Cardiac fibroblast (primary cell): Measurements from ENCODE around the gene MIB2.

Experiments
- DNase-seq, 2 donors: peaks; one replicate each; pipeline versions ENCODE4 v3.0.0 to v3.0.0-alpha.2; 2010; ENCODE audit warnings: low read depth in 2 of 2
- H3K4me3 ChIP-seq, 2 donors: replicated peaks in 1 of 2; 1 replicate in 1 of 2; 2 replicates in 1 of 2; pipeline ENCODE4 v1.5.1; 2011; ENCODE audit warnings: low read depth in 2 of 2, low read length in 2 of 2, mild to moderate bottlenecking in 2 of 2, moderate library complexity in 1 of 2
- TF ChIP-seq, protein P1 (sequence below): IDR thresholded peaks from one replicate; pipeline ENCODE4 v1.5.1; 2011; ENCODE audit warnings: low read depth, mild to moderate bottlenecking, low read length, inconsistent platforms

Gene MIB2

DNA sequence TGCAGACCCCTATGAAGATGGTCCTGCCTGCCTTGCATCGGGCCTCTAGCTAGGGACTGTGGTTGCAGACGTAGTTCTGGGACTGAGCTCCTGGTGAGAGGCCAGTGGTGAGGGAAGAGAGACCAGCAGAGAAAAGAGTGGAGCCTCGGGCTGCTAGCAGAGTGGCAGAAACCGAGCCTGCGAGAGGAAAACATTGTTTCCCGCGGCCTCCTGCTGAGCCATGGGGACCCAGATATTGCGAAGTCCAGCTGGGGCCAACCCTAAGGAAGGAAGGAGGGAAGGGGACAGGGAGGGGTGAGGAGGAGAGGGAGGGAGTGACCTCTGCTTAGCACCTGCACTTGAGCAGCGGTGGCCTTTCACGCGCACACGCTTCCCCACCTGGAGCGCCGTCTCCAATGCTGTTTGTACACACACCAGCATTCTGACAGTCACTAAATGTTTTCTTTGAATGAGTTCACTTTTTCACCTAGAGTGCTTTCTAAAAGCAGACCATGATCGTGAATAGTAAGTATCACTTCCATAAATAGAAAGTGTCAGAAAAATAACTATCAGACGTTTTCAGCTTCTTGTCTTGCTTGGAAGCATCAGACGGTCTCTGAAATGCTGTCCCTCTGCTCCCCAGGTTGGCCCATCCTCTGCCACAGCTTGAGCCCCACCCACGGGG is 12.9 kb upstream of the MIB2 start:
- TF ChIP-seq, protein P1, sequence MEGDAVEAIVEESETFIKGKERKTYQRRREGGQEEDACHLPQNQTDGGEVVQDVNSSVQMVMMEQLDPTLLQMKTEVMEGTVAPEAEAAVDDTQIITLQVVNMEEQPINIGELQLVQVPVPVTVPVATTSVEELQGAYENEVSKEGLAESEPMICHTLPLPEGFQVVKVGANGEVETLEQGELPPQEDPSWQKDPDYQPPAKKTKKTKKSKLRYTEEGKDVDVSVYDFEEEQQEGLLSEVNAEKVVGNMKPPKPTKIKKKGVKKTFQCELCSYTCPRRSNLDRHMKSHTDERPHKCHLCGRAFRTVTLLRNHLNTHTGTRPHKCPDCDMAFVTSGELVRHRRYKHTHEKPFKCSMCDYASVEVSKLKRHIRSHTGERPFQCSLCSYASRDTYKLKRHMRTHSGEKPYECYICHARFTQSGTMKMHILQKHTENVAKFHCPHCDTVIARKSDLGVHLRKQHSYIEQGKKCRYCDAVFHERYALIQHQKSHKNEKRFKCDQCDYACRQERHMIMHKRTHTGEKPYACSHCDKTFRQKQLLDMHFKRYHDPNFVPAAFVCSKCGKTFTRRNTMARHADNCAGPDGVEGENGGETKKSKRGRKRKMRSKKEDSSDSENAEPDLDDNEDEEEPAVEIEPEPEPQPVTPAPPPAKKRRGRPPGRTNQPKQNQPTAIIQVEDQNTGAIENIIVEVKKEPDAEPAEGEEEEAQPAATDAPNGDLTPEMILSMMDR: no peak
- DNase-seq: no peak
- no peak overlapping the region for H3K4me3 ChIP-seq

DNA sequence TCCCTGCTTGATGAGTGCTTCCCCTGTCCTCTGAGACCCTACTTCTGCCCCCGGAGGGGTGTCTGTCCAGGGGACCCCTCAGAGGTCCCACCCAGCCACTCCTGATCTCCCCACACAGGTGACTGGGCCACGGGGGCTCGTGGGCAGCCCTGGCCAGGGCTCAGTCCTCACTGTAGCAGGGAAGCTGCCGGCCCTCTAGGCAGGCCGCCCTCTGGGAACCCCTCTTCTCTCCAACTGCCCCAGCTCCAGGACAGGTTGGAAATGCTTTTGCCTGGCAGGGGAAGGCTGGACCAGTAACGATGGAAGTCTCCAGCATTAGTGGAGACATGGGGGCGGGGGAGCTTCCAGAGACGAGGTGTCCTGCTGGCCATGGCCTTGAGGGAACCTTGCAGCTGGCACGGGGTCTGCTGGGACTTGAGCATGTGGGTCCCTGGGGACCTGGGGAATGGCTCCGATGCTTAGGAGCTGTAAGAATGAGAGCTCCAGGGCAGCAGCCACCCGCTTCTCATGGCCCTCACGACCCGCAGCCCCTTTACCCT is 12.3 kb upstream of the MIB2 start:
- no peak overlapping the region for H3K4me3 ChIP-seq
- no peak for DNase-seq
- TF ChIP-seq, protein P1: no peak

DNA sequence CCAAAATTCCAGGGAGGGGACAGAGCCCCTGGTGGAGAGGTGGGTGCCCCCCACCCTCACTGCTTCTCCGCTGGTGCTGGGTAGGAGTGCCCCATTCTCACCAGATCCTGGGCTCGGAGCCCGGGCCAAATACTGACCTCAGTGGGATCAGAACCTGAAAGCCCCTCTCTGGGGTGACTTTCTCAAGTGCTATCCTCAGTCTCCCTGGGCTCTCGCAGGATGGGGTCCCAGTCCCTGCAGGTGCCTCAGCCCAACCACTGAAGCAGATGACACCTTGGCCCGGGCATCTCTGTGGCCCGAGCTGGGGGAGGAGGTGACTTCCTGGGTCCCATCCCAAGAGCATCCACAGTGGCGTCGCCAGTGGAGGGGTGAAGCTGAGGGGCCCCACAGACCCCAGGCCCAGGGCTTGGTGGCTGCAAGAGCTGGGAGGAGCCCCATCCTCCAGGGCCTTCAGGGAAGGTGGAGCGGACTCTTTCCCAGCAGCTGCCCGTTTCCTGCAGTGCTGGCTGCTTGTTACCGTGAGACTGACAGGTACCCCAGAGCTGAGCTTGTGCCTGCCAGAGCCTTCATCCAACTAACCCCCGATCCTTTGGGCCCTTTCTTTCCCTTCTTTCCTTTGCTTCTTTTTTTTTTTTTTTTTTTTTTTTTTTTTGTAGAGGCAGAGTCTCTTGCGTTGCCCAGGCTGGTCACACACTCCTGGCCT is 11.5 kb upstream of the MIB2 start:
- DNase-seq: no peak
- TF ChIP-seq, protein P1: no peak
- H3K4me3 ChIP-seq: no peak overlapping the region

DNA sequence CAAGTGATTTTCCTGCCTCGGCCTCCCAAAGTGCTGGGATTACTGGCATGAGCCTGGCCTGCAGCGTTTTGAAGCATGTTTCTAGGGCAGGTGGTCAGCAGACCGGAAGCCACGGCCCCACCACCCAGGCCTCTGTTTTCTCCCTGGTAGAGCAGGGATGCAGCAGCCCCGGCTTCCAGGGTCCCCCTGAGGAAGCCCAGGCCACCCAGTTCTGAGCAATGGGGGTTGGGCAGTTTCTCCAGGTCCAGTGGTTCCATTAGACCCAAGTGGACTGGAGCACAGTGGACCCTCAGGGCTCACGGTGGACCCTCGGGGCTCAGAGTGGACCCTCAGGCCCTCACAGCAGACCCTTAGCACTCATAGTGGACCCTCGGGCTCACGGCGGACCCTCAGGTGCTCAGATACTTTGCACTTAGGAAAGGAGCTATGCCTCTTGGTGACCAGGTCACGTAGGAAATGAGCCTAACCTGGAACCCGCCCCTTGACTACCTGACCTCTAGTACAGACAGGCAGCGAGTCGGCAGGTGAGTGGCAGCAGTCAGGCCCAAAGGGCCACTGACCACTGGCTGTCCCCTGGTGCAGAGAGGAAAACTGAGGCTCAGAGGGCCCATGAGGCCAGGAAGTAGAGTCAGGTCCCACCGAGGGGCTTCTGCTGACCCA is 10.8 kb upstream of the MIB2 start:
- TF ChIP-seq, protein P1: no peak
- no peak overlapping the region for H3K4me3 ChIP-seq
- no peak for DNase-seq

DNA sequence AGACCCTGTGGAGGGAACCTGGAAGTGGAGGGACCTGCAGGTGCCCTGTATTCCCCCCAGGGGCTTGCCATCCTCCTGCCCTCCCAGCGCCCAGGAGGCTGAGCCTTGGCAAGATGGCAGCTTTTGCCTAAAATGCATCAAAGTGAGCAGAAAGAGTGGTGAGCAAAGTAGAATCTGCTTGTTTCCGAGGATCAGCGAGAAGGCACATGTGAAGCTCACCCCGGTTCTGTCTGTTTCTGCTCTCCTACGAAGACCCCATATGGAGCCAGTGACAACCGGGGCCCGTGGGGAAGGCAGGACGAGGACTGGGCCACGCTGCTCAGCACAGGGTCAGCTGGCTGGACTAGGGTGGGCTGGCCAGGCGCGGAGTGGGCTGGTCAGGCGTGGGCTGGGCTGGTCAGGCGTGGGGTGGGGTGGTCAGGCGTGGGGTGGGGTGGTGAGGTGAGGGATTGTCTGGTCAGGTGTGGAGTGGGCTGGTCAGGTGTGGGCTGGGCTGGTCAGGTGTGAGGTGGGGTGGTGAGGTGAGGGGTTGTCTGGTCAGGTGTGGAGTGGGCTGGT is 10.2 kb upstream of the MIB2 start:
- DNase-seq: no peak
- TF ChIP-seq, protein P1: no peak
- H3K4me3 ChIP-seq: no peak overlapping the region

DNA sequence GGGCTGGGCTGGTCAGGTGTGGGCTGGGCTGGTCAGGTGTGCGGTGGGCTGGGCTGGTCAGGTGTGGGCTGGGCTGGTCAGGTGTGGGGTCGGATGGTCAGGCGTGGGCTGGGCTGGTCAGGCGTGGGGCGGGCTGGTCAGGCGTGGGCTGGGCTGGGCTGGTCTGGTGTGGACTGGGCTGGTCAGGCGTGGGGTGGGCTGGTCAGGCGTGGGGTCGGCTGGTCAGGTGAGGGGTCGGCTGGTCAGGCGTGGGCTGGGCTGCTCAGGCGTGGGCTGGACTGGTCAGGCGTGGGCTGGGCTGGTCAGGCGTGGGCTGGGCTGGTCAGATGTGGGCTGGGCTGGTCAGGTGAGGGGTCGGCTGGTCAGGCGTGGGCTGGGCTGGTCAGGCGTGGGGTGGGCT is 9.6 kb upstream of the MIB2 start:
- TF ChIP-seq, protein P1: no peak
- no peak for DNase-seq
- H3K4me3 ChIP-seq: no peak overlapping the region
